Ascending aorta (tissue), 2 donors: ENCODE results near the gene KIF9. TPM values are rescaled to one million over a fixed set of nuclear protein-coding genes. Genes with fewer than 3 reads are reported as not detected.
"Not testable (repeated sequence)": the region's sequence is repeated elsewhere in the genome, so short reads cannot be mapped to it uniquely, and the experiment has no call there.

Experiments
- DNase-seq, 2 donors: peaks; one replicate each; pipeline ENCODE4 v3.0.0-alpha.2; 2019; ENCODE audit warnings: low spot score in 2 of 2
- H3K27ac ChIP-seq, 2 donors: fragments of 200-600 bp; sonication (generic); one replicate each; pipeline ENCODE4 v1.5.1; 2016 to 2017; ENCODE audit warnings: mild to moderate bottlenecking in 1 of 2
- H3K27me3 ChIP-seq: fragments of 200-600 bp; sonication (generic); one replicate; pipeline ENCODE4 v1.5.1; 2017
- H3K36me3 ChIP-seq, 2 donors: fragments of 200-600 bp; sonication (generic); one replicate each; pipeline ENCODE4 v1.5.1; 2016
- H3K4me1 ChIP-seq, 2 donors: fragments of 200-600 bp; sonication (generic); one replicate each; pipeline ENCODE4 v1.5.1; 2016 to 2017; ENCODE audit warnings: mild to moderate bottlenecking in 1 of 2
- H3K4me3 ChIP-seq, 2 donors: fragments of 200-600 bp; sonication (generic); one replicate each; pipeline ENCODE4 v1.5.1; 2016 to 2017; ENCODE audit warnings: mild to moderate bottlenecking in 1 of 2
- H3K9me3 ChIP-seq, 2 donors: fragments of 200-600 bp; sonication (generic); one replicate each; pipeline ENCODE4 v1.5.1; 2016
- CTCF ChIP-seq, 3 experiments: fragments of 200-600 bp in 2 of 3; fragments of 450-650 bp in 1 of 3; sonication (generic) in 2 of 3; IDR thresholded peaks; one replicate each; pipeline ENCODE4 v1.5.1; 2016 to 2019; ENCODE audit warnings: antibody characterized with exemption in 3 of 3, mild to moderate bottlenecking in 1 of 3, moderate library complexity in 1 of 3
- intact Hi-C: fragments of 100-400 bp; cut with DNase I; formaldehyde crosslinking; loops from one replicate; pipeline ENCODE4 v1.15.1; 2023
- total RNA-seq: library from RNA; depleted of rRNA; stranded (reverse); fragments of >200 nt; gene quantifications from one replicate; pipeline ENCODE4 v1.1.0, GENCODE V29; 2016

KIF9 gene
- total RNA-seq, 1 donor from 2014 or later, result not detected

- intact Hi-C loops, result no loop called here
- Histone ChIP-seq H3K4me3 (no peak overlapping the region), H3K36me3 (no peaks in the 10 kb centered on the region), H3K9me3 (no peaks in the 10 kb centered on the region), H3K4me1 (no peaks in the 10 kb centered on the region), H3K27ac (no peak overlapping the region), H3K27me3 (no peaks in the 10 kb centered on the region)
- DNase-seq, result no peak
- TF ChIP-seq CTCF (IDR thresholded peaks at IDR 0.05), result no peak
These were observed 71.7 kb downstream of the KIF9 start for GRCh38 chr3:47210863-47211405.

- H3K4me1 ChIP-seq, H3K9me3 ChIP-seq, H3K27ac ChIP-seq, H3K27me3 ChIP-seq, DNase-seq, intact Hi-C loops, H3K36me3 ChIP-seq, H3K4me3 ChIP-seq: not testable (repeated sequence)
These were observed 76.6 kb downstream of the KIF9 start for GRCh38 chr3:47206022-47206421.

GRCh38 chr3:47204875-47205274 is 77.7 kb downstream of the KIF9 start:
- Histone ChIP-seq H3K27ac (no peak overlapping the region), H3K4me3 (no peak overlapping the region), H3K27me3 (no peaks in the 10 kb centered on the region), H3K4me1 (no peaks in the 10 kb centered on the region), H3K9me3 (no peaks in the 10 kb centered on the region), H3K36me3 (no peaks in the 10 kb centered on the region)
- intact Hi-C loops, result no loop called here
- no peak for TF ChIP-seq CTCF (IDR thresholded peaks at IDR 0.05)
- DNase-seq, result no peak

- intact Hi-C loops, result no loop called here
These were observed 80.1 kb downstream of the KIF9 start for GRCh38 chr3:47202542-47202941.

GRCh38 chr3:47197287-47197686 is 85.3 kb downstream of the KIF9 start:
- no peak overlapping the region for H3K27ac ChIP-seq
- intact Hi-C loops, result no loop called here
- no peaks in the 10 kb centered on the region for H3K27me3 ChIP-seq
- no peak for DNase-seq
- no peak for TF ChIP-seq CTCF (IDR thresholded peaks at IDR 0.05)
- no peaks in the 10 kb centered on the region for H3K36me3 ChIP-seq
- no peaks in the 10 kb centered on the region for H3K4me1 ChIP-seq
- no peaks in the 10 kb centered on the region for H3K9me3 ChIP-seq
- H3K4me3 ChIP-seq, result no peak overlapping the region

More at GRCh38 chr3:47202542-47202941, 80.1 kb downstream of the KIF9 start:
- H3K27me3 ChIP-seq, result no peaks in the 10 kb centered on the region
- H3K27ac ChIP-seq, result no peak overlapping the region
- no peaks in the 10 kb centered on the region for H3K36me3 ChIP-seq
- no peak overlapping the region for H3K4me3 ChIP-seq
- no peak for TF ChIP-seq CTCF (IDR thresholded peaks at IDR 0.05)
- no peaks in the 10 kb centered on the region for H3K9me3 ChIP-seq
- H3K4me1 ChIP-seq, result no peaks in the 10 kb centered on the region
- no peak for DNase-seq

- no peak for DNase-seq
- TF ChIP-seq CTCF (IDR thresholded peaks at IDR 0.05), result no peak
- Histone ChIP-seq H3K9me3 (no peaks in the 10 kb centered on the region), H3K27ac (no peak overlapping the region), H3K4me1 (no peaks in the 10 kb centered on the region), H3K4me3 (no peak overlapping the region), H3K36me3 (no peaks in the 10 kb centered on the region), H3K27me3 (no peaks in the 10 kb centered on the region)
- intact Hi-C loops, result no loop called here
These were observed 87.6 kb downstream of the KIF9 start for GRCh38 chr3:47194994-47195393.
